ENCODE data around the gene LNX1. TPM values are rescaled to one million over a fixed set of nuclear protein-coding genes. Genes with fewer than 3 reads are reported as not detected.

LNX1 gene
- total and polyA plus RNA-seq, 9 of the 15 experiments (the other 6 are each of a cell fraction or from before 2014, with no cell fraction given): 0.40 to 3.6 (median 2.2) TPM

DNA sequence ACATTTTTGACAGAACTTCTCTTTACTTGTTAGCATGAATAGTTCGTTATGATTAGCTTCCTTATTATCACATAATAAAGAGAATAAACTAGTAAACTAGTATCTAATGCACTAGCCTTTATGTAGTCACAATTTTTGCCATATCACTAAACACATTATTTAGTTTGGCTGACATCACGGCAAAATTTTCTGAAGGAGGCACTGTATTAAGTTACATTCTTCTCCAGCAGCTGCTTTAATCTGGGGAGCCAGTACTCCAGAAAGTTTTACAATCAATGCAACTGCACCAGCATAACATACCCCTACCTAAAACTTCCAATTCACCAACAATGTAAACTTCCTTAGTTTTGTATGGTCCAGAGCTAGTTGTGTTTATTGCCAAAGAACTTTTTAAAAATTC, 126.0 kb downstream of the LNX1 start:
- H3K4me2 ChIP-seq (ENCODE audit: insufficient read depth, low read length): no peak overlapping the region
- ATAC-seq (no peak), FAIRE-seq (no peak), DNase-seq (ENCODE audit: extremely low read depth in 1 of 4, low spot score in 3 of 4) (no peak)
- no peaks in the 10 kb centered on the region for H3K9me1 ChIP-seq (ENCODE audit: control insufficient read depth, insufficient read depth, low read length)
- no peaks in the 10 kb centered on the region for H3K27me3 ChIP-seq (ENCODE audit: control insufficient read depth in 2 of 2, insufficient read depth in 2 of 2, low read length in 2 of 2)
- H3K4me3 ChIP-seq: no peak overlapping the region
- ChIA-PET POLR2A (interaction anchor here (1.1 to 1.2 kb wide), 2 partner anchors 15 to 222 kb away, joined by 3 to 4 read pairs; no protein-coding TSS in a partner anchor), CTCF (ENCODE audit: low intra/inter-chr PET ratio) (no interaction called here)
- H4K20me1 ChIP-seq (replicated peaks; ENCODE audit: control insufficient read depth, insufficient read depth, low read length): no peaks in the 10 kb centered on the region
- H3K9ac ChIP-seq (ENCODE audit: insufficient read depth in 1 of 2, low read depth in 2 of 2, low read length in 2 of 2): no peak overlapping the region
- peaks cover 26% of the 10 kb centered on the region for H3K36me3 ChIP-seq (ENCODE audit: control insufficient read depth, insufficient read depth, low read length)
- no peak overlapping the region for H2AFZ ChIP-seq (ENCODE audit: low read depth, low read length)
- in situ Hi-C loops (cut with MboI) (no loop called here), intact Hi-C loops (cut with micrococcal nuclease) (no loop called here)
- TF ChIP-seq ADNP (tag; IDR thresholded peaks at IDR 0.05) (no peak), HNRNPUL1 (IDR thresholded peaks at IDR 0.05; ENCODE audit: low read length) (no peak), TCFL5 (CRISPR knock-in tag; conservative IDR thresholded peaks at IDR 0.05) (no peak), NBN (IDR thresholded peaks at IDR 0.05; ENCODE audit: low read depth) (no peak), POLR2G (IDR thresholded peaks at IDR 0.05; ENCODE audit: low read depth, low read length) (0 out of 2 replicates have a peak, but pooled peaks have one; percentile 7)
- BruUV-seq (replicated peaks): no TSS peak
- H3K4me1 ChIP-seq (replicated peaks in 1 of 2; ENCODE audit: control insufficient read depth in 2 of 2, insufficient read depth in 2 of 2, low read length in 2 of 2): no peaks in the 10 kb centered on the region
- no peaks in the 10 kb centered on the region for H3K79me2 ChIP-seq (ENCODE audit: control insufficient read depth, insufficient read depth, low read length)
- H3K27ac ChIP-seq (ENCODE audit: extremely low read depth, low read depth, low read length): no peak overlapping the region
- H3K9me3 ChIP-seq (replicated peaks; ENCODE audit: control insufficient read depth, insufficient read depth, low read depth, low read length): no peaks in the 10 kb centered on the region
- WGBS (ENCODE audit: insufficient coverage, low coverage, missing lambda C conversion rate): 48% methylated on average over 2 of the region's 2 CpGs

- no peaks in the 10 kb centered on the region for H3K27me3 ChIP-seq (ENCODE audit: control insufficient read depth in 2 of 2, insufficient read depth in 2 of 2, low read length in 2 of 2)
- H3K4me3 ChIP-seq: no peak overlapping the region
- no peak overlapping the region for H3K27ac ChIP-seq (ENCODE audit: extremely low read depth, low read depth, low read length)
- H3K9ac ChIP-seq (ENCODE audit: insufficient read depth in 1 of 2, low read depth in 2 of 2, low read length in 2 of 2): no peak overlapping the region
- DNase-seq (ENCODE audit: extremely low read depth in 1 of 4, low spot score in 3 of 4) (no peak), ATAC-seq (no peak), FAIRE-seq (no peak)
- no peaks in the 10 kb centered on the region for H4K20me1 ChIP-seq (replicated peaks; ENCODE audit: control insufficient read depth, insufficient read depth, low read length)
- BruUV-seq (replicated peaks): no TSS peak
- POLR2A ChIA-PET: interaction anchor here (1.3 kb wide), 1 partner anchor 22 kb away, joined by 3 read pairs; no protein-coding TSS in a partner anchor
- WGBS (ENCODE audit: insufficient coverage, low coverage, missing lambda C conversion rate): 86% methylated on average over 5 of the region's 5 CpGs
- intact Hi-C loops (cut with micrococcal nuclease) (no loop called here), in situ Hi-C loops (cut with MboI) (no loop called here)
- H3K4me2 ChIP-seq (ENCODE audit: insufficient read depth, low read length): no peak overlapping the region
- H2AFZ ChIP-seq (ENCODE audit: low read depth, low read length): no peak overlapping the region
- H3K9me1 ChIP-seq (ENCODE audit: control insufficient read depth, insufficient read depth, low read length): no peaks in the 10 kb centered on the region
- no peaks in the 10 kb centered on the region for H3K4me1 ChIP-seq (replicated peaks in 1 of 2; ENCODE audit: control insufficient read depth in 2 of 2, insufficient read depth in 2 of 2, low read length in 2 of 2)
- peaks cover 45% of the 10 kb centered on the region for H3K36me3 ChIP-seq (ENCODE audit: control insufficient read depth, insufficient read depth, low read length)
- H3K9me3 ChIP-seq (replicated peaks; ENCODE audit: control insufficient read depth, insufficient read depth, low read depth, low read length): no peaks in the 10 kb centered on the region
- H3K79me2 ChIP-seq (ENCODE audit: control insufficient read depth, insufficient read depth, low read length): no peaks in the 10 kb centered on the region
- CTCF ChIA-PET (ENCODE audit: low intra/inter-chr PET ratio): no interaction called here
- TF ChIP-seq ASH1L (IDR thresholded peaks at IDR 0.05; ENCODE audit: borderline replicate concordance, low read depth, partially characterized antibody): no peak
- no peak for TF ChIP-seq ZNF282 (CRISPR knock-in tag; IDR thresholded peaks at IDR 0.05)
- TF ChIP-seq KDM5B (IDR thresholded peaks at IDR 0.05; ENCODE audit: insufficient replicate concordance, low read depth, low read length): no peak
- no peak for TF ChIP-seq SRF (CRISPR knock-in tag; IDR thresholded peaks at IDR 0.05)
- TF ChIP-seq PHB (CRISPR knock-in tag; IDR thresholded peaks at IDR 0.05): no peak
- TF ChIP-seq ZBTB49 (CRISPR knock-in tag; IDR thresholded peaks at IDR 0.05; ENCODE audit: borderline replicate concordance): no peak
- TF ChIP-seq E2F3 (CRISPR knock-in tag; IDR thresholded peaks at IDR 0.05): no peak
These were observed 127.9 kb downstream of the LNX1 start for GRCh38 chr4:53463340-53463739.
